ENCODE measurements around the gene JSRP1.

GRCh38 chr19:2217591-2217990 is 38.6 kb downstream of the JSRP1 start:
- TF ChIP-seq, protein P1, sequence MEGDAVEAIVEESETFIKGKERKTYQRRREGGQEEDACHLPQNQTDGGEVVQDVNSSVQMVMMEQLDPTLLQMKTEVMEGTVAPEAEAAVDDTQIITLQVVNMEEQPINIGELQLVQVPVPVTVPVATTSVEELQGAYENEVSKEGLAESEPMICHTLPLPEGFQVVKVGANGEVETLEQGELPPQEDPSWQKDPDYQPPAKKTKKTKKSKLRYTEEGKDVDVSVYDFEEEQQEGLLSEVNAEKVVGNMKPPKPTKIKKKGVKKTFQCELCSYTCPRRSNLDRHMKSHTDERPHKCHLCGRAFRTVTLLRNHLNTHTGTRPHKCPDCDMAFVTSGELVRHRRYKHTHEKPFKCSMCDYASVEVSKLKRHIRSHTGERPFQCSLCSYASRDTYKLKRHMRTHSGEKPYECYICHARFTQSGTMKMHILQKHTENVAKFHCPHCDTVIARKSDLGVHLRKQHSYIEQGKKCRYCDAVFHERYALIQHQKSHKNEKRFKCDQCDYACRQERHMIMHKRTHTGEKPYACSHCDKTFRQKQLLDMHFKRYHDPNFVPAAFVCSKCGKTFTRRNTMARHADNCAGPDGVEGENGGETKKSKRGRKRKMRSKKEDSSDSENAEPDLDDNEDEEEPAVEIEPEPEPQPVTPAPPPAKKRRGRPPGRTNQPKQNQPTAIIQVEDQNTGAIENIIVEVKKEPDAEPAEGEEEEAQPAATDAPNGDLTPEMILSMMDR (IDR thresholded peaks at IDR 0.05), result no peak
- TF ChIP-seq POLR2A (IDR thresholded peaks at IDR 0.05), result no peak

Data from sigmoid colon (tissue), 3 donors.